ENCODE measurements around the gene TM4SF1.

DNA sequence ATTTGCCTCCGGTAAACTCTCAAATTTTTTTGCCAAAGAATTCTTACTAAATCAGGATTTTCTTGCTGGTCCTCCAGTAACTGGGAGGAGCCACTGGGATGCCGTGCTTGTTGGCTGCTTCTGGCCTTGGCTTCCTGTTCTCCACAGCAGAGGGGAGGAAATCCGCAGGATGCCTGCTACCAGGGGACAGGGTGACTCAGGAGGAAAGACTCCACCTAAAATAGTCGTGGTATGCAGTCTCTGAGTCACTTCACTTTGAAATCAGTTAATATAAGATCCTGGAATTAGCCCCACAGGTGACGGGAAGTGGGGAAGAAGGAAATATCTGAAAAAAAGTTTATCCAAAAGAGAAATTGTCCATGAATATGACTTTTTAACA, 37.5 kb downstream of the TM4SF1 start:
- TF ChIP-seq POLR2A (IDR thresholded peaks at IDR 0.05; ENCODE audit: low read length) (no peak), GATA1 (IDR thresholded peaks at IDR 0.05; ENCODE audit: low read depth, low read length) (no peak)

All from erythroblast (primary cell).